ENCODE measurements around the gene FGD1.

DNA sequence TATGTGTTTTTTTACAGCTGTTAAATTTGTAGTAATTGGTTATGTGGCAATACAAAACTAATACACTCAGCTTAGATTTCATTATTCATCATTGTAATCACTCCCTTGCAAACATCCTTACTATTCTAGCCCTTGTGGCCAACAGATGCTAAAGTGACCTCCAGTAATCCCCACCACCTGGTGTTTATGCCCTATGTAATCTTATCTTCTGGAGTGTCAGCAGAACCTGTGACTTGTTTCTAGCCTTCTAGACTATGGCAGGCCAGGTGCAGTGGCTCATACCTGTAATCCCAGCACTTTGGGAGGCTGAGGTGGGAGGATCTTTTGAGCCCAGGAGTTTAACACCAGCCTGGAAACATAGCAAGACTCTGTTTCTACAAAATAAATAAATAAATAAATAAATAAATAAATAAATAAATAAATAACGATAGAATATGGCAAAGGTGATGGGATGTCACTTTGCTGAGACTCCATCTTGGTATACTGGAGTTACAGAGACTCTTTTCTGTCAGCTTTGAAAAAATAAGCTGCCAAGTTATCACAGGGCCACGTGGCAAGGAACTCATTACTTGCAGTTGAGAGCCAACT, 68.1 kb downstream of the FGD1 start:
- TF ChIP-seq ARNT (IDR thresholded peaks at IDR 0.05) (no peak), FOXK2 (IDR thresholded peaks at IDR 0.05) (no peak), SUZ12 (IDR thresholded peaks at IDR 0.05) (no peak), SP1 (IDR thresholded peaks at IDR 0.05) (no peak), ELF4 (IDR thresholded peaks at IDR 0.05) (no peak), FOXA1 (IDR thresholded peaks at IDR 0.05) (no peak), BHLHE40 (IDR thresholded peaks at IDR 0.05; ENCODE audit: borderline replicate concordance) (no peak), FOXM1 (IDR thresholded peaks at IDR 0.05; ENCODE audit: borderline replicate concordance) (no peak), PKNOX1 (IDR thresholded peaks at IDR 0.05) (no peak), TARDBP (IDR thresholded peaks at IDR 0.05) (no peak), LEF1 (IDR thresholded peaks at IDR 0.05; ENCODE audit: borderline replicate concordance) (no peak), NFRKB (IDR thresholded peaks at IDR 0.05) (no peak)

Data from HEK293T (cell line).